Caco-2 (cell line): ENCODE measurements around the gene CCM2. TPM values are rescaled to one million over a fixed set of nuclear protein-coding genes. Genes with fewer than 3 reads are reported as not detected.

Experiments
- BruUV-seq: library from RNA; stranded (reverse); fragments of 400-500 nt; replicated peaks from 2 replicates; lab custom pipeline; 2021; lab: Mats Ljungman, UMichigan
- CTCF ChIA-PET: fragments of 300-600 bp; sonication (Branson Sonifier 250); formaldehyde crosslinking; loops from one replicate; lab custom pipeline; 2022; ENCODE audit warnings: antibody characterized with exemption; lab: Charles Lee
- POLR2A ChIA-PET: fragments of 300-600 bp; sonication (Branson Sonifier 250); formaldehyde crosslinking; loops from one replicate; lab custom pipeline; 2022; ENCODE audit warnings: antibody characterized with exemption; lab: Charles Lee
- DNase-seq, 2 experiments: peaks; one replicate each; pipeline versions ENCODE4 v3.0.0 to v3.0.0-alpha.2; 2020 to 2022
- H3K27me3 ChIP-seq: replicated peaks from 2 replicates; pipeline ENCODE4 v1.6.0; 2011; ENCODE audit warnings: low read length; ENCODE audit not compliant: control insufficient read depth, insufficient read depth
- H3K36me3 ChIP-seq: 2 replicates; pipeline ENCODE4 v1.5.1; 2011; ENCODE audit warnings: low read length; ENCODE audit not compliant: control insufficient read depth, insufficient read depth
- H3K4me1 ChIP-seq: fragments of 250-450 bp; sonication (Bioruptor Pico); 2 replicates; pipeline ENCODE4 v1.5.1; 2020; ENCODE audit warnings: mild to moderate bottlenecking
- H3K4me3 ChIP-seq: 2 replicates; pipeline ENCODE4 v1.5.1; 2011; ENCODE audit warnings: low read depth, mild to moderate bottlenecking, control low read depth, low read length
- H3K9me3 ChIP-seq: fragments of 250-450 bp; sonication (Bioruptor Pico); 2 replicates; pipeline ENCODE4 v1.5.1; 2020; ENCODE audit warnings: mild to moderate bottlenecking, moderate library complexity
- H3K27ac Mint-ChIP-seq: one replicate; pipeline ENCODE4 v1.8.0; 2022; ENCODE audit warnings: mixed read lengths; ENCODE audit not compliant: unreplicated experiment
- H3K27me3 Mint-ChIP-seq: one replicate; pipeline ENCODE4 v1.8.0; 2022; ENCODE audit warnings: mixed read lengths; ENCODE audit not compliant: insufficient read depth, unreplicated experiment
- H3K36me3 Mint-ChIP-seq: one replicate; pipeline ENCODE4 v1.8.0; 2022; ENCODE audit warnings: mild to moderate bottlenecking, mixed read lengths; ENCODE audit not compliant: insufficient read depth, unreplicated experiment
- H3K4me1 Mint-ChIP-seq: one replicate; pipeline ENCODE4 v1.8.0; 2022; ENCODE audit warnings: low read depth, mixed read lengths; ENCODE audit not compliant: unreplicated experiment
- H3K4me3 Mint-ChIP-seq: one replicate; pipeline ENCODE4 v1.8.0; 2022; ENCODE audit warnings: mild to moderate bottlenecking, moderate library complexity, mixed read lengths; ENCODE audit not compliant: unreplicated experiment
- H3K9me3 Mint-ChIP-seq: one replicate; pipeline ENCODE4 v1.8.0; 2022; ENCODE audit warnings: mixed read lengths; ENCODE audit not compliant: unreplicated experiment
- intact Hi-C: fragments of 100-400 bp; cut with micrococcal nuclease; formaldehyde crosslinking; loops from one replicate; pipeline ENCODE4 v1.10.0; 2022; ENCODE audit not compliant: unreplicated experiment
- total RNA-seq: library from RNA; stranded (reverse); gene quantifications from 2 replicates; pipeline ENCODE4 v1.2.3, GENCODE V29; 2022
- TF ChIP-seq, protein P1 (sequence below), 2 experiments: fragments of 200-600 bp in 1 of 2; IDR thresholded peaks; 1 replicate in 1 of 2; 2 replicates in 1 of 2; pipeline versions ENCODE4 v1.5.1 to v1.8.0; 2011 to 2022; ENCODE audit warnings: antibody characterized with exemption in 1 of 2, control low read depth in 1 of 2, inconsistent platforms in 1 of 2, low read depth in 1 of 2, low read length in 1 of 2, mild to moderate bottlenecking in 1 of 2, moderate library complexity in 1 of 2; ENCODE audit not compliant: insufficient read depth in 1 of 2, severe bottlenecking in 1 of 2, unreplicated experiment in 1 of 2

The CCM2 gene
- total RNA-seq, 1 experiment from 2014 or later = 28.2 TPM

DNA sequence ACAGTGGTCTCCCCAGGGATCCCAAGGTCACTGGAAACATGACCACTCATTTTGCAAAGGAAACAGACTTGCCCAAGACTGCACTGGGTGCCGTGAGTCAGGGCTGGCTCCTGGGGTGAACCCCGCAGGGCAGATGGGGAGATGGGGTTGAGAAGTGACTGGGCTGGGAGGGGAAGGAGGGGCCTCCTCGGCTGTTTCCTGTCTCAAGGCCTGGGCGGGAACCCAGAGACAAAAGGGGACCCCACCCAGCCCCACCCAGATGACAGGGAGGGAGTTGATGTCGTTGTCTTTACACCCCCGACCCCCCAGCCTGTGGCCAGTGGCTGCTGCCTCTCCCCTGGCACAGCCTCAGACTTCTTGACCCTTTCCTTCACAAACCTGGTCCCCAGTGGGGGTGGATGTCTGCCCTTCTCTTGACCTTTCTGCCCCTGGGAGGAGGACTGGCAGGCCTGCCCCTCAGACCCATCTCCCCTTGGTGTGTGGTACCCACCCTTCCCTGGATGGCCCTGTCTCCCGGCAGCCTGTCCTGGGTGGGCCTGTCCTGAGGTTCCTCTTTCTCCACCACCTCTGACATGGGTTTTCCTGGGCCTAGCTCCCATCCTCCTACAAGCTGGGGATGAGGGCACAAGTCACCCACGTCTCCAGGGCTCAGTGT, 22.6 kb upstream of the CCM2 start:
- Mint-ChIP-seq H3K9me3 (no peaks in the 10 kb centered on the region), H3K36me3 (peaks cover 25% of the 10 kb centered on the region), H3K27ac (no peak overlapping the region), H3K4me1 (peaks cover 7% of the 10 kb centered on the region), H3K27me3 (no peaks in the 10 kb centered on the region), H3K4me3 (no peak overlapping the region)
- H3K36me3 ChIP-seq = no peaks in the 10 kb centered on the region; the same call in 1 of the 2 replicates
- CTCF ChIA-PET = no interaction called here
- peaks cover 23% of the 10 kb centered on the region for H3K4me1 ChIP-seq
- no peaks in the 10 kb centered on the region for H3K27me3 ChIP-seq
- no peaks in the 10 kb centered on the region for H3K9me3 ChIP-seq
- TF ChIP-seq, protein P1, sequence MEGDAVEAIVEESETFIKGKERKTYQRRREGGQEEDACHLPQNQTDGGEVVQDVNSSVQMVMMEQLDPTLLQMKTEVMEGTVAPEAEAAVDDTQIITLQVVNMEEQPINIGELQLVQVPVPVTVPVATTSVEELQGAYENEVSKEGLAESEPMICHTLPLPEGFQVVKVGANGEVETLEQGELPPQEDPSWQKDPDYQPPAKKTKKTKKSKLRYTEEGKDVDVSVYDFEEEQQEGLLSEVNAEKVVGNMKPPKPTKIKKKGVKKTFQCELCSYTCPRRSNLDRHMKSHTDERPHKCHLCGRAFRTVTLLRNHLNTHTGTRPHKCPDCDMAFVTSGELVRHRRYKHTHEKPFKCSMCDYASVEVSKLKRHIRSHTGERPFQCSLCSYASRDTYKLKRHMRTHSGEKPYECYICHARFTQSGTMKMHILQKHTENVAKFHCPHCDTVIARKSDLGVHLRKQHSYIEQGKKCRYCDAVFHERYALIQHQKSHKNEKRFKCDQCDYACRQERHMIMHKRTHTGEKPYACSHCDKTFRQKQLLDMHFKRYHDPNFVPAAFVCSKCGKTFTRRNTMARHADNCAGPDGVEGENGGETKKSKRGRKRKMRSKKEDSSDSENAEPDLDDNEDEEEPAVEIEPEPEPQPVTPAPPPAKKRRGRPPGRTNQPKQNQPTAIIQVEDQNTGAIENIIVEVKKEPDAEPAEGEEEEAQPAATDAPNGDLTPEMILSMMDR (IDR thresholded peaks at IDR 0.05; ENCODE audit: insufficient read depth in 1 of 2, low read depth in 1 of 2, low read length in 1 of 2, severe bottlenecking in 1 of 2, unreplicated experiment in 1 of 2) = no peak
- DNase-seq = peak in 1 of 2 experiments; percentile 33
- POLR2A ChIA-PET = no interaction called here
- no peak overlapping the region for H3K4me3 ChIP-seq
- intact Hi-C loops = no loop called here
- no TSS peak for BruUV-seq

DNA sequence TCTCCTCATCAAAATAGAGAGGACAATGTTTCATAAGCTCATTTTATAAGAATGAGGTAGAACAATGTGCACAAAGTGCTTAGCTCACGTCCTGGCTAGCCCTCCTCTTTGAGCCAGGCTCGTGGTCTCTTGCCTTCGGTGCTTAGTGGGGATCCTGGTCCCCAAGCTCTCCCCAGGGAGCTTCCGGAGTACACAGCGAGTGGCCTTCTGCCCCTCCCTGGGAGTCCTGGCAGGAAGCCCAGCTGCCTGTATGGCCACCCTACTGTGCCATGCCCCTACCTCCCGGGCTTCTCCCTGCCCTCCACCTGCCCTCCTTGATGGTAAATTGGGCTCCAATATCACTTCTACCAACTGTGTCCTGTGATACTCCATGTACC, 22.1 kb upstream of the CCM2 start:
- Histone ChIP-seq H3K36me3 (peaks cover 1% of the 10 kb centered on the region; the same call in 1 of the 2 replicates), H3K27me3 (no peaks in the 10 kb centered on the region), H3K9me3 (no peaks in the 10 kb centered on the region), H3K4me3 (no peak overlapping the region), H3K4me1 (peaks cover 23% of the 10 kb centered on the region)
- Mint-ChIP-seq H3K27ac (no peak overlapping the region), H3K36me3 (peaks cover 31% of the 10 kb centered on the region), H3K27me3 (no peaks in the 10 kb centered on the region), H3K9me3 (no peaks in the 10 kb centered on the region), H3K4me3 (no peak overlapping the region), H3K4me1 (peaks cover 7% of the 10 kb centered on the region)
- intact Hi-C loops = no loop called here
- no peak for DNase-seq
- no TSS peak for BruUV-seq
- ChIA-PET POLR2A (interaction anchor here (0.5 kb wide), 1 partner anchor 8 kb away, joined by 3 read pairs; no protein-coding TSS in a partner anchor), CTCF (no interaction called here)
- TF ChIP-seq, protein P1 (IDR thresholded peaks at IDR 0.05; ENCODE audit: insufficient read depth in 1 of 2, low read depth in 1 of 2, low read length in 1 of 2, severe bottlenecking in 1 of 2, unreplicated experiment in 1 of 2) = no peak

DNA sequence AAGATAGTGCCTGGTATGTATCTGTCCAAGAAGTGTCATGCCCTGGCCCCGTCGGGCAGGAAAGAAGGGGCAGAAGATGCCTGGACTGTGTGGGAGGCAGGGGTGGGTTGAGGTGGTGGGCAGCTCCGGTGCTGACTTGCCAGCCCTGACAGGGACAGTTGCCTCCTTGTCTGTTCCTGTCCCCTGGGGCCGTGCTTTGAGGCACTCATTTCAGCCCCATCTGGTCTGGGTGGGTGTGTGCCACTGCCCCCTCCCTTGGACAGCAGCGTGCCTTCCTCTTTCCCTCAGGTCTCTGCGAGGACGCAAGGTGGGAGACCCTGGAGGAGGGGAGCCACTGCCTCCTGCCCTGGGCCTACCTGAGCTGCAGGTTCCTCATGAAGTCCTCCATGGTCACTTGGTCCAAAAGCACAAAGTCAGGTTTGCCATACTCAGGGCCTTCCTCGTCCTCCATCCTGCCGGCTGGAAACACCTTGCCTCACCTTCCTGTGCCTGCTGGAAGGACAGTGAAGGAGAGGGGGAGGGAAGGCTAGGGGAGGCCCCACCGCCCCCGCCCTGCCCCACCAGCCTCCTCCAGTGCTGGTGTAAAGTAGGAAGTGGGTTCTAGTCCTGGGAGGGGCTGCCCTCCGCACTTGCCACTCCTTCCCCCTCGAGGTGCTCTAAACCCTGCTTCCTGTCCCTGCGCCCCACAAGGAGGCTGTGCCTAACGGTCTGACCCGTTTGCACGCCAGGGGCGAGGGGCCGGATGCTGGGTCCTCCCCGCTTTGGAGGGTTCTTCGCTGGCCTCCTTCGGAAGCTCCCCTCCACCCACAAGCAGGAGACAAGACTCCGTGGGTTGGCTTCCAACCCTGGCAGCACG, 21.3 kb upstream of the CCM2 start, which contains the start of gene MYO1G:
TSS of gene MYO1G (minus strand) at position 505 of the 856 bp plus-strand sequence. CDS start at position 451, 54 bp downstream.
- Histone ChIP-seq H3K4me1 (peaks cover 17% of the 10 kb centered on the region), H3K9me3 (no peaks in the 10 kb centered on the region), H3K27me3 (no peaks in the 10 kb centered on the region), H3K36me3 (peaks cover 7% of the 10 kb centered on the region; the same call in 1 of the 2 replicates), H3K4me3 (no peak within 1 kb of the TSS)
- BruUV-seq = no TSS peak
- Mint-ChIP-seq H3K36me3 (peaks cover 38% of the 10 kb centered on the region), H3K27ac (no peak within 1 kb of the TSS), H3K4me1 (peaks cover 7% of the 10 kb centered on the region), H3K4me3 (no peak within 1 kb of the TSS), H3K27me3 (no peaks in the 10 kb centered on the region), H3K9me3 (no peaks in the 10 kb centered on the region)
- intact Hi-C loops = no loop called here
- POLR2A ChIA-PET = interaction anchor here (0.5 kb wide), 1 partner anchor 7 kb away, joined by 3 read pairs; no protein-coding TSS in a partner anchor
- no peak for DNase-seq
- TF ChIP-seq, protein P1 (IDR thresholded peaks at IDR 0.05; ENCODE audit: insufficient read depth in 1 of 2, low read depth in 1 of 2, low read length in 1 of 2, severe bottlenecking in 1 of 2, unreplicated experiment in 1 of 2) = no peak
- CTCF ChIA-PET = no interaction called here
